Muscle layer of colon (tissue), 2 donors: Measurements from ENCODE around the gene RIOX2.

Source experiments
- H3K27ac ChIP-seq: one replicate; pipeline ENCODE4 v1.7.0; 2013; ENCODE audit warnings: low read depth, mild to moderate bottlenecking, low read length, moderate library complexity
- H3K27me3 ChIP-seq, 2 donors: one replicate each; pipeline ENCODE4 v1.7.0; 2013; ENCODE audit warnings: low read length in 2 of 2, mild to moderate bottlenecking in 2 of 2; ENCODE audit not compliant: insufficient read depth in 2 of 2, control insufficient read depth in 1 of 2
- H3K36me3 ChIP-seq: one replicate; pipeline ENCODE4 v1.7.0; 2013; ENCODE audit warnings: mild to moderate bottlenecking, low read length; ENCODE audit not compliant: insufficient read depth
- H3K4me1 ChIP-seq: one replicate; pipeline ENCODE4 v1.7.0; 2013; ENCODE audit warnings: mild to moderate bottlenecking, low read length; ENCODE audit not compliant: insufficient read depth
- H3K4me3 ChIP-seq, 2 donors: one replicate each; pipeline ENCODE4 v1.7.0; 2013; ENCODE audit warnings: low read length in 2 of 2, low read depth in 1 of 2, mild to moderate bottlenecking in 1 of 2, moderate library complexity in 1 of 2
- H3K9ac ChIP-seq: one replicate; pipeline ENCODE4 v1.7.0; 2013; ENCODE audit warnings: low read length
- H3K9me3 ChIP-seq: one replicate; pipeline ENCODE4 v1.7.0; 2013; ENCODE audit warnings: mild to moderate bottlenecking, low read length
- donor health status: abdominal sarcoma.
- donor health status: Adenocarcinoma of cecum.

The RIOX2 gene

DNA sequence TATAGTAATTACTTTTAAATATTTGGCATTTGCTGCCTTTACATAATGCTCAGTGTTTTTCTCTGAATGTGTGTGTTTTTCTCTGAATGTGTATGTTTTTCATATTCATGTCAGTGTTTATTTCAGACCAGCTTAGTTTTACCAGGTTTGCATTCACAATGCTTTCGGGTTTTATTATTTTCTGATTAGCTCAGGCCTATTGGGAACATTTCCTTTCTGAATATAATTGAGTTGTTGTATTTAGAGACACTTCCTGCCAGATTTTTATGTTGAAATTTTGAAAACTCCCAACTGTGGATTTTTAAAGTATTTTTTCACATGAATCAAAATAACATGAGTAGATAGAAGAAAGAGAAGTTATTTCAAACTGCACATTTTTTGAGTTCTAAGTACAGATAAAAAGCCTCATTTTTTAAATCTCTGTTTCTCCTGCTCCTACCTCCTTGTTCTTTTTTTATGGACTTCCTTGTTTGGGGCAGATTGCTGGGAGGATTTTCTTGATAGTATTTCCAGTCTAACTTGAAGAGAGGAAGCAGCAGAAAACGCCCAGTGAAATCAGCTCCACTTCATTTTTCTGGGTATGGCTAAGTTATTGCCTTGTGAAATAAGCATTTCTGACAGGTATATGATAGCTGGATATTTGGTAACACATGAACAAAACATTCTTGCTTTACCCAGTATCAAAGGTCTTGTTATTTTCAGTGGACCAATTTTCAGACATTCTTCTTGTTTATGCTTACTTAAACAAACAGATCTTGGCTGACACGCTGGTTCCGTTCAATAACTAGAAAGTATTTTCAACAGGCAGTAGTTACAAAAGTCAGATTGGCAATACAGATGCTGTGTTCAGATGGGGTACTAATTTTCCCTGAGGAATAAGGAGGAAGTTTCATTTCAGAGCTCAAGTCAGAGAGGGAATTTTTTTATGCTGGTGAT lies 70.7 kb downstream of the RIOX2 start:
- Histone ChIP-seq H3K36me3 (peaks cover 26% of the 10 kb centered on the region), H3K27me3 (no peaks in the 10 kb centered on the region), H3K4me3 (no peak overlapping the region), H3K9me3 (no peaks in the 10 kb centered on the region), H3K27ac (no peak overlapping the region), H3K4me1 (peaks cover 4% of the 10 kb centered on the region), H3K9ac (no peak overlapping the region)

DNA sequence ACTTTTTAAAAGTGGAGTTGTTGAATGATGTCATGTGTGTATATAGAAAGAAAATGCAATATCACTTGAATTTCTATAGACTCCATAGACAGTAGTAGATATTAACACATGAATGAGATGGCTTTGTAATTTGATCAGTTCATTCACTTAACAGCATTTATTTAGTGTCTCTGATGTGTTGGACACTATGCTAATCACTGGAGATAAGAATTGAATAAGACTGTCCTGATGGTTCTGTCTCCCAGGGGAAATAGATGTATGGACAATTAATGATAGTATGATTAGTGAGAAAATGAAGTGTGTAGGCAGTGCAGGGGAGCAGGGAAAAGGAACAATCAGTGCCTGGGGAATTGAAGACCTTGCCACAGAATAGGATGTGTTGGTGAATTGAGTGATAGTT lies 72.9 kb downstream of the RIOX2 start:
- no peaks in the 10 kb centered on the region for H3K27me3 ChIP-seq
- no peak overlapping the region for H3K27ac ChIP-seq
- no peak overlapping the region for H3K9ac ChIP-seq
- peaks cover 42% of the 10 kb centered on the region for H3K36me3 ChIP-seq
- no peak overlapping the region for H3K4me3 ChIP-seq
- H3K4me1 ChIP-seq, result peaks cover 4% of the 10 kb centered on the region
- H3K9me3 ChIP-seq, result no peaks in the 10 kb centered on the region

GRCh38 chr3:97896547-97896946 lies 75.7 kb downstream of the RIOX2 start:
- Histone ChIP-seq H3K9me3 (no peaks in the 10 kb centered on the region), H3K36me3 (peaks cover 55% of the 10 kb centered on the region), H3K9ac (no peak overlapping the region), H3K4me3 (no peak overlapping the region), H3K27ac (no peak overlapping the region), H3K4me1 (peaks cover 4% of the 10 kb centered on the region), H3K27me3 (no peaks in the 10 kb centered on the region)

DNA sequence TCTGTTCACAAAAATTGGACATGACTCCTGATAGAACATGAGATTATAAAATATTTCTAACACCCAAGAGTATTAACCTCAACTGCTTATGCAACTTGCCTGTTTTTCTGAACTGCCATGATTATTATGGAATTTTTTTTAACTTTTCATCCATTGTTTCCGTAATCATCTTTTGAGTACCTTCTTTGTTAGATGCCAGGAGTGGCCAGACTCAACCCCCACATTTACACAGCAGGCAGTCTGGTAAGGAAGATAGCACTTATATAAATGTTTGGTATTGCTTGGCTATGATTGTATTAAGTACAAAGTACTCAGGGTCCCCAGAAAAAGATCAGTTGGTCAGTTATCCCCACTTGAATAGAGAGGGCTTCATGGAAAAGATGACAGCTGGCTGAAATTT lies 76.1 kb downstream of the RIOX2 start:
- Histone ChIP-seq H3K4me3 (no peak overlapping the region), H3K9ac (no peak overlapping the region), H3K9me3 (no peaks in the 10 kb centered on the region), H3K27me3 (no peaks in the 10 kb centered on the region), H3K4me1 (peaks cover 2% of the 10 kb centered on the region), H3K36me3 (peaks cover 54% of the 10 kb centered on the region), H3K27ac (no peak overlapping the region)

DNA sequence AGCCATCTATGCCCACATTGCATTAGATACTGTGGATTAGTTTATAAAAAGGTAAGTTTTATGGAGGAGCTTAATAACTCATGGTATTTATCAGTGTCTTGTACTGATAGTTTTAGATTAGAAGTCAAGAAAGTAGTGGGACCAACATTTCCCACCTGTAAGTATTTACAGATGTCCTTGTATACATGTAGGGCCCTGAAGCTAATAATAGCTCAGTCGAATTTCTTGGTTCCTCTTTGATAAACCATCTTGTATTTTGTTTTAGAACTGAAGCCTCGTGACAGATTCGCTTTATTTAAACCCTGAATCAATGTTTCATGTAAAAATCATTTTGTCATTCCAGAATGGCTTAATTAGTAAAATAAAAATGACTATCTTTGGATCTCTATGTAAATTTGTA lies 77.0 kb downstream of the RIOX2 start:
- Histone ChIP-seq H3K9me3 (no peaks in the 10 kb centered on the region), H3K4me3 (no peak overlapping the region), H3K27ac (no peak overlapping the region), H3K27me3 (no peaks in the 10 kb centered on the region), H3K4me1 (no peaks in the 10 kb centered on the region), H3K36me3 (peaks cover 49% of the 10 kb centered on the region), H3K9ac (no peak overlapping the region)

- no peaks in the 10 kb centered on the region for H3K27me3 ChIP-seq
- peaks cover 58% of the 10 kb centered on the region for H3K36me3 ChIP-seq
- H3K4me1 ChIP-seq, result no peaks in the 10 kb centered on the region
- H3K4me3 ChIP-seq, result no peak overlapping the region
- no peak overlapping the region for H3K9ac ChIP-seq
- H3K27ac ChIP-seq, result no peak overlapping the region
- no peaks in the 10 kb centered on the region for H3K9me3 ChIP-seq
Measured at GRCh38 chr3:97892852-97893251, 79.4 kb downstream of the RIOX2 start.
